SU-DHL-6 (cell line): ENCODE measurements around the gene TASOR2.

Experiments used
- H2AFZ ChIP-seq: fragments of 200-600 bp; sonication (generic); 2 replicates; pipeline ENCODE4 v1.6.1; 2014; ENCODE audit warnings: low read depth, mild to moderate bottlenecking, moderate library complexity, mixed read lengths, antibody characterized with exemption, low read length; ENCODE audit not compliant: severe bottlenecking
- H3F3A ChIP-seq: fragments of 200-600 bp; shearing (Covaris generic); 2 replicates; pipeline ENCODE4 v1.6.0; 2016; ENCODE audit warnings: antibody characterized with exemption, mild to moderate bottlenecking; ENCODE audit not compliant: insufficient read depth
- H3K27ac ChIP-seq: fragments of 200-600 bp; sonication (generic); 2 replicates; pipeline ENCODE4 v1.5.1; 2016; ENCODE audit warnings: low read depth, mild to moderate bottlenecking, low read length, moderate library complexity, mixed read lengths
- H3K27me3 ChIP-seq: fragments of 200-600 bp; sonication (generic), shearing (Covaris generic); 2 replicates; pipeline ENCODE4 v1.6.0; 2014; ENCODE audit warnings: mild to moderate bottlenecking, low read length
- H3K36me3 ChIP-seq: fragments of 200-600 bp; sonication (generic); 2 replicates; pipeline ENCODE4 v1.6.1; 2014; ENCODE audit warnings: mild to moderate bottlenecking, low read length, mixed read lengths
- H3K4me2 ChIP-seq: fragments of 300-600, 200-600 bp; shearing (Covaris generic), sonication (generic); 2 replicates; pipeline ENCODE4 v1.6.0; 2014; ENCODE audit warnings: low read length, low read depth, mild to moderate bottlenecking; ENCODE audit not compliant: poor library complexity, severe bottlenecking
- H3K4me3 ChIP-seq: fragments of 200-600 bp; sonication (generic); 2 replicates; pipeline ENCODE4 v1.5.1; 2014; ENCODE audit warnings: antibody characterized with exemption, low read length, mild to moderate bottlenecking, mixed read lengths; ENCODE audit not compliant: insufficient read depth, poor library complexity, severe bottlenecking
- H3K79me2 ChIP-seq: fragments of 200-600 bp; sonication (generic); 2 replicates; pipeline ENCODE4 v1.6.1; 2014; ENCODE audit warnings: mild to moderate bottlenecking, low read length, moderate library complexity; ENCODE audit not compliant: insufficient read depth
- H3K9ac ChIP-seq: fragments of 200-600 bp; sonication (generic); 2 replicates; pipeline ENCODE4 v1.7.0; 2014; ENCODE audit warnings: mild to moderate bottlenecking, low read length
- H3K9me2 ChIP-seq: fragments of 200-600 bp; sonication (generic); replicated peaks from 2 replicates; pipeline ENCODE4 v1.6.1; 2014; ENCODE audit warnings: low read length; ENCODE audit not compliant: insufficient read depth
- H3K9me3 ChIP-seq: fragments of 200-600 bp; sonication (generic); 2 replicates; pipeline ENCODE4 v1.6.1; 2014; ENCODE audit warnings: low read length, mixed read lengths; ENCODE audit not compliant: insufficient read depth
- H4K20me1 ChIP-seq: fragments of 200-600 bp; sonication (generic); 2 replicates; pipeline ENCODE4 v1.6.1; 2014; ENCODE audit warnings: low read depth, mild to moderate bottlenecking, antibody characterized with exemption, low read length, moderate library complexity, mixed read lengths
- CTCF ChIP-seq: fragments of 200-600 bp; sonication (generic); IDR thresholded peaks from one replicate; pipeline ENCODE4 v1.5.1; 2017; ENCODE audit warnings: antibody characterized with exemption, mild to moderate bottlenecking, low read length, moderate library complexity; ENCODE audit not compliant: insufficient read depth, poor library complexity, severe bottlenecking
- EZH2phosphoT487 ChIP-seq: fragments of 200-600 bp; sonication (generic), shearing (Covaris generic); conservative IDR thresholded peaks from 2 replicates; pipeline ENCODE4 v1.6.1; 2018; ENCODE audit warnings: mild to moderate bottlenecking, antibody characterized with exemption, low read length, moderate library complexity, mixed read lengths

TASOR2 gene

GRCh38 chr10:5731559-5731958 lies 46.9 kb downstream of the TASOR2 start:
- H3K9me3 ChIP-seq, result no peaks in the 10 kb centered on the region
- H3K4me3 ChIP-seq, result no peak overlapping the region
- H3K9ac ChIP-seq, result no peak overlapping the region
- H3K27ac ChIP-seq, result no peak overlapping the region
- peaks cover 25% of the 10 kb centered on the region for H4K20me1 ChIP-seq
- H3K36me3 ChIP-seq, result peaks cover 76% of the 10 kb centered on the region
- no peak for TF ChIP-seq CTCF
- TF ChIP-seq EZH2phosphoT487, result no peak
- H3K79me2 ChIP-seq, result peaks cover 74% of the 10 kb centered on the region
- no peaks in the 10 kb centered on the region for H3K27me3 ChIP-seq
- peaks cover 28% of the 10 kb centered on the region; the same call in 1 of the 2 replicates for H3F3A ChIP-seq
- H3K4me2 ChIP-seq, result no peak overlapping the region
- H3K9me2 ChIP-seq, result no peaks in the 10 kb centered on the region
- no peak overlapping the region for H2AFZ ChIP-seq

DNA sequence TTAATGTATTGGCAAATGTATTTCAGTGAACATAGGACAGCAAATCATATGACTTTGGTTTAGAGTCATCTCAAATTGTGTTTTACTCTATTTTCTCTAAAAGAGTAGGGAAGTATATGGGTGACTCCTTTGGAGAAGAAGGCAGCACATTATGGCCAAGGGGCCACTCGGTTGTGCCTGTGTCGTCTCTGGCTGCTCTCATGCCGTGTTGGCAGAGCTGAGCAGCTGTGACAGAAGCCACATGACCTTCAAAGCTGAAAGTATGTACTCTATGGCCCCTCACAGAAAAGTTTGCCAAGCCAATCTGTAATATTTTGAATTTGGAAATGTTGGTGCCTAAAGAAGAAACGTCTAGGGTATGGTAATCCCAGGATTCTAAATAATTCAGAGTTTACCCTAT lies 47.5 kb downstream of the TASOR2 start:
- Histone ChIP-seq H4K20me1 (peaks cover 25% of the 10 kb centered on the region), H3K36me3 (peaks cover 73% of the 10 kb centered on the region)
- no peak for TF ChIP-seq CTCF
- TF ChIP-seq EZH2phosphoT487, result no peak

More for the DNA sequence above, 47.5 kb downstream of the TASOR2 start:
- Histone ChIP-seq H3K79me2 (peaks cover 73% of the 10 kb centered on the region), H3F3A (peaks cover 24% of the 10 kb centered on the region; the same call in 1 of the 2 replicates), H3K27ac (no peak overlapping the region), H3K4me2 (no peak overlapping the region), H2AFZ (no peak overlapping the region), H3K9me2 (no peaks in the 10 kb centered on the region), H3K27me3 (no peaks in the 10 kb centered on the region), H3K9ac (no peak overlapping the region), H3K9me3 (no peaks in the 10 kb centered on the region), H3K4me3 (no peak overlapping the region)
